Right lobe of liver (tissue), 6 donors: Measurements from ENCODE around the gene CD300A. TPM values are rescaled to one million over a fixed set of nuclear protein-coding genes. Genes with fewer than 3 reads are reported as not detected.

Source experiments
- ATAC-seq, 4 donors: fragments of 200-7000 bp; cut with Tn5 transposase; one replicate each; pipeline ENCODE4 v1.9.1; 2020; ENCODE audit warnings: mild to moderate bottlenecking in 4 of 4, moderate library complexity in 4 of 4
- DNase-seq, 3 donors: peaks; one replicate each; pipeline ENCODE4 v3.0.0-alpha.2; 2020
- H3K27ac ChIP-seq, 3 donors: fragments of 200-600 bp; one replicate each; pipeline ENCODE4 v1.8.0; 2022
- H3K27me3 ChIP-seq, 2 donors: fragments of 200-600 bp; one replicate each; pipeline ENCODE4 v1.8.0; 2022
- H3K36me3 ChIP-seq, 4 donors: fragments of 200-600 bp; sonication (generic) in 1 of 4; one replicate each; pipeline versions ENCODE4 v1.5.1 to v1.8.0; 2017 to 2022; ENCODE audit warnings: control low read depth in 1 of 4
- H3K4me1 ChIP-seq, 4 donors: fragments of 200-600 bp; sonication (generic) in 1 of 4; one replicate each; pipeline versions ENCODE4 v1.5.1 to v1.8.0; 2017 to 2022; ENCODE audit warnings: control low read depth in 1 of 4
- H3K4me3 ChIP-seq, 3 donors: fragments of 200-600 bp; one replicate each; pipeline ENCODE4 v1.8.0; 2022
- H3K9me3 ChIP-seq, 4 donors: fragments of 200-600 bp; sonication (generic) in 1 of 4; one replicate each; pipeline versions ENCODE4 v1.5.1 to v1.8.0; 2017 to 2022; ENCODE audit warnings: control low read depth in 1 of 4
- CTCF ChIP-seq, 4 donors: fragments of 200-600 bp in 3 of 4; fragments of 450-650 bp in 1 of 4; IDR thresholded peaks; one replicate each; pipeline versions ENCODE4 v1.5.1 to v1.8.0; 2016 to 2022; ENCODE audit warnings: antibody characterized with exemption in 4 of 4, mild to moderate bottlenecking in 2 of 4
- POLR2A ChIP-seq: fragments of 450-650 bp; IDR thresholded peaks from one replicate; pipeline ENCODE4 v1.6.1; 2017; ENCODE audit warnings: antibody characterized with exemption, mild to moderate bottlenecking
- WGBS: methylation state at CpG from one replicate; pipeline ENCODE4 v1.1.6; 2018; ENCODE audit warnings: low coverage, low lambda C conversion rate; ENCODE audit not compliant: insufficient coverage; ENCODE audit errors: missing lambda C conversion rate; 5-methylcytosine and 5-hydroxymethylcytosine counted together
- intact Hi-C, 2 donors: fragments of 100-400 bp; cut with DNase I; formaldehyde crosslinking; loops; one replicate each; pipeline versions ENCODE4 v1.11.2 to v1.14.1; 2022
- total RNA-seq, 6 experiments: library from RNA; depleted of rRNA in 2 of 6; stranded (reverse); fragments of >200 nt in 2 of 6; fragmentation: NEBNext Ultra II Directional in 3 of 6; extraction: Animal tissue kit (Norgen Biotek cat#: 25700) in 3 of 6; gene quantifications; one replicate each; pipeline versions ENCODE4 v1.1.0 to v1.2.4, GENCODE V29; 2016 to 2023
- donor health status: DM: no; HTN: yes; CAD: no.
- donor health status: DM: no; HTN: no; CAD: no.
- donor health status: DM: no; HTN: no; CAD: no.
- donor health status: DM: no; HTN: yes; CAD: no.
- donor health status: DM: no; HTN: yes; CAD: no.

CD300A gene
- total RNA-seq, 6 experiments from 2014 or later: 4.8 to 16.6 (median 6.6) TPM

DNA sequence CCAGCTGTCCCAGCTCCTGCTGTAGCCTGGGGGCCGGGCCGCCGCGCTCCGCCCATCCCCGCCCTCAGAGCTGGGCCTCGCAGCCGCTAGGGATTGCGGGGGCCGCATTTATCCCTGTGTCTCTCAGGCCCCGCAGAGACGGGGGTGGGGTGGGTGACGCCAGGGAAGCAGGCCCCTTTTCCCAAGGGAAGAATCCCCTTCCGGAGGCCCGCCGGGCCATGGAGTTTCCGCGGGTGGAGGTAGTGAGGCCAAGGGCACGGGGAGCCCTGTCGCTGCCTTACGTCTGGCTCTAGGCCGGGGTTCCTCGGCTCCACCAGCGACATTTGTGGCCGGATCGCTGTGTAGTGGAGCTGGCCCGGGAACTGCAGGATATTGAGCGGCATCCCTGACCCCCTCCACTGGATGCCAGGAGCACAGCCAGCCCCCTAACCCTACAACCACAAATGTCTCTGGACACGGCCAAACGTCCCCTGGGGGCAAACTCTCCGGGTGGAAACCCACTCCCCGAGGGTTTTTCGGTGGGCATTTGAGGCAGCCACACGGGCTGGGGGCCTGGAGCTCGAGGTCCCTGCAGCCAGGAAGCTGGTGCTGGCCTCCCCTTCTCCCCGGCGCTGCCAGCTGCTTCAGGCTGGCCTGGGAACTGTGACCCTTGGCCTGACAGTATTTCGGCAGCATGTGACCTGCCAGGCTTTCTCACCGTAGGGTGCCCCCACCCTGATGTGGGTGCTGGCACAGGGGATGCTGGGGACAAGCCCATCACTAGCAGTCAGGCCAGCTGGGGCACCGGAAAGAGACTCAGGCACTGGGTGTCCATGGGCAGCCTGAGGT lies 12.0 kb upstream of the CD300A start:
- H3K4me3 ChIP-seq: peak overlapping the region; percentile 36 to 58 (median 43)
- H3K27ac ChIP-seq: peak overlapping the region; percentile 83 to 99 (median 92)
- DNase-seq: peak; percentile 87 to 97 (median 96)
- H3K36me3 ChIP-seq: peaks cover 0 to 4% (median 0%) of the 10 kb centered on the region in 4 donors
- TF ChIP-seq CTCF (IDR thresholded peaks at IDR 0.05) (peak; percentile 20 to 34 (median 22)), POLR2A (peak; percentile 80)
- peak; percentile 51 to 83 (median 70) for ATAC-seq
- H3K4me1 ChIP-seq: peaks cover 0 to 59% (median 23%) of the 10 kb centered on the region in 4 donors
- intact Hi-C loops: loop anchor here in 1 of 2 donors (5.0 kb wide), 1 partner anchor 77 kb away; no protein-coding TSS in a partner anchor
- no peaks in the 10 kb centered on the region for H3K27me3 ChIP-seq
- no peaks in the 10 kb centered on the region for H3K9me3 ChIP-seq
- 10% methylated on average over 2 of the region's 40 CpGs for WGBS

- H3K9me3 ChIP-seq: no peaks in the 10 kb centered on the region
- no peaks in the 10 kb centered on the region for H3K27me3 ChIP-seq
- H3K36me3 ChIP-seq: peaks cover 0 to under 1% (median 0%) of the 10 kb centered on the region in 4 donors
- TF ChIP-seq CTCF (IDR thresholded peaks at IDR 0.05) (no peak), POLR2A (no peak)
- 37% methylated on average over 4 of the region's 15 CpGs for WGBS
- intact Hi-C loops: loop anchor here in 1 of 2 donors (5.0 kb wide), 1 partner anchor 78 kb away; no protein-coding TSS in a partner anchor
- H3K4me3 ChIP-seq: no peak overlapping the region
- DNase-seq: no peak
- peak overlapping the region; percentile 83 to 99 (median 92) for H3K27ac ChIP-seq
- no peak for ATAC-seq
- H3K4me1 ChIP-seq: peaks cover 0 to 55% (median 20%) of the 10 kb centered on the region in 4 donors
Observed at GRCh38 chr17:74455025-74455545, 11.3 kb upstream of the CD300A start.

DNA sequence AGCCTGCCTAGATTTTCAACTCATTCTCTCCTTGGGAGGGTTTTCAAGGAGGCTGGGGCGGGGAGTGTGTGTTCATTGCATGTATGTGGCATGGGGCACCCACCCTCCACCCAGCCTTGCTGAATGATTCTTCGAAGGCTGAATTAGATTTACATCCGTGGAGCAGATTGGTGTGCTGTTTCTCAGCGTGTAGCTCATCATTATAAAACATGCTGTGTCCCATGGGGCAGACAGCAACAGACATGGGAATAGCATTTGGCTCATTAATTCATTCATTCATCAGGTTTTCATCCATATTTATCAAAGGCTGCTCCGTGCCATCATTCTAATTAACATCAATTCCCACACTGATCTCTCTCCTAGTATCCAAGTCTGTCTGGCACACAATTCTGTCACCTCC lies 10.6 kb upstream of the CD300A start:
- TF ChIP-seq POLR2A (no peak), CTCF (IDR thresholded peaks at IDR 0.05) (no peak)
- no peaks in the 10 kb centered on the region for H3K27me3 ChIP-seq
- ATAC-seq: no peak
- H3K27ac ChIP-seq: no peak overlapping the region
- 100% methylated on average over 3 of the region's 5 CpGs for WGBS
- no peaks in the 10 kb centered on the region for H3K36me3 ChIP-seq
- no peaks in the 10 kb centered on the region for H3K9me3 ChIP-seq
- no peak for DNase-seq
- intact Hi-C loops: loop anchor here in 1 of 2 donors (5.0 kb wide), 1 partner anchor 79 kb away; no protein-coding TSS in a partner anchor
- no peak overlapping the region for H3K4me3 ChIP-seq
- H3K4me1 ChIP-seq: peaks cover 0 to 47% (median 16%) of the 10 kb centered on the region in 4 donors

- Histone ChIP-seq H3K36me3 (no peaks in the 10 kb centered on the region), H3K27ac (no peak overlapping the region), H3K4me1 (peaks cover 0 to 33% (median 12%) of the 10 kb centered on the region in 4 donors), H3K27me3 (no peaks in the 10 kb centered on the region), H3K9me3 (no peaks in the 10 kb centered on the region), H3K4me3 (no peak overlapping the region)
- ATAC-seq (peak in 2 of 4 donors; percentile 21 to 24), DNase-seq (peak; percentile 73 to 81 (median 78))
- TF ChIP-seq POLR2A: no peak
- TF ChIP-seq CTCF (IDR thresholded peaks at IDR 0.05): peak; percentile 90 to 98 (median 91)
- intact Hi-C loops: loop anchor here in 1 of 2 donors (5.0 kb wide), 1 partner anchor 80 kb away; no protein-coding TSS in a partner anchor
- WGBS: 18% methylated on average over 17 of the region's 18 CpGs
Observed at GRCh38 chr17:74457146-74457819, 9.2 kb upstream of the CD300A start.
